Measurements from ENCODE around the gene KDM3A. TPM values are rescaled to one million over a fixed set of nuclear protein-coding genes. Genes with fewer than 3 reads are reported as not detected.
A peak's percentile ranks its signal among the peaks of the same experiment; 100 is the strongest.

KDM3A gene
- total RNA-seq, 3 donors from 2014 or later: 32.9 to 45.9 (median 36.5) TPM

- Mint-ChIP-seq H3K36me3 (ENCODE audit: insufficient read depth) (peaks cover 37% of the 10 kb centered on the region), H3K4me3 (peak overlapping the region; percentile 94), H3K4me1 (ENCODE audit: low read depth) (peaks cover 71% of the 10 kb centered on the region), H3K27me3 (ENCODE audit: low read depth) (no peaks in the 10 kb centered on the region), H3K9me3 (peaks cover 14% of the 10 kb centered on the region)
- DNase-seq (no peak), ATAC-seq (no peak)
These were observed 2.6 kb downstream of the KDM3A start for GRCh38 chr2:86443631-86444350.

- Mint-ChIP-seq H3K4me3 (no peak overlapping the region), H3K4me1 (ENCODE audit: low read depth) (peaks cover 83% of the 10 kb centered on the region), H3K9me3 (peaks cover 2% of the 10 kb centered on the region), H3K36me3 (ENCODE audit: insufficient read depth) (peaks cover 48% of the 10 kb centered on the region), H3K27me3 (ENCODE audit: low read depth) (no peaks in the 10 kb centered on the region)
- DNase-seq: no peak
- ATAC-seq: no peak
These were observed 4.3 kb downstream of the KDM3A start for GRCh38 chr2:86445436-86445835.

GRCh38 chr2:86446060-86446459 is 4.9 kb downstream of the KDM3A start:
- Mint-ChIP-seq H3K27me3 (ENCODE audit: low read depth) (no peaks in the 10 kb centered on the region), H3K4me1 (ENCODE audit: low read depth) (peaks cover 83% of the 10 kb centered on the region), H3K36me3 (ENCODE audit: insufficient read depth) (peaks cover 52% of the 10 kb centered on the region), H3K9me3 (no peaks in the 10 kb centered on the region), H3K4me3 (no peak overlapping the region)
- DNase-seq (no peak), ATAC-seq (no peak)

GRCh38 chr2:86453836-86454235 is 12.7 kb downstream of the KDM3A start:
- H3K36me3 Mint-ChIP-seq (ENCODE audit: insufficient read depth): peaks cover 65% of the 10 kb centered on the region
- no peaks in the 10 kb centered on the region for H3K9me3 Mint-ChIP-seq
- H3K4me1 Mint-ChIP-seq (ENCODE audit: low read depth): peaks cover 22% of the 10 kb centered on the region
- no peak for ATAC-seq
- DNase-seq: no peak
- H3K27me3 Mint-ChIP-seq (ENCODE audit: low read depth): no peaks in the 10 kb centered on the region
- no peak overlapping the region for H3K4me3 Mint-ChIP-seq

GRCh38 chr2:86454238-86454637 is 13.1 kb downstream of the KDM3A start:
- H3K4me1 Mint-ChIP-seq (ENCODE audit: low read depth): peaks cover 18% of the 10 kb centered on the region
- no peak overlapping the region for H3K4me3 Mint-ChIP-seq
- ATAC-seq (no peak), DNase-seq (no peak)
- H3K27me3 Mint-ChIP-seq (ENCODE audit: low read depth): no peaks in the 10 kb centered on the region
- peaks cover 65% of the 10 kb centered on the region for H3K36me3 Mint-ChIP-seq (ENCODE audit: insufficient read depth)
- H3K9me3 Mint-ChIP-seq: no peaks in the 10 kb centered on the region

- ATAC-seq (no peak), DNase-seq (no peak)
- H3K4me3 Mint-ChIP-seq: no peak overlapping the region
- H3K27me3 Mint-ChIP-seq (ENCODE audit: low read depth): no peaks in the 10 kb centered on the region
- no peaks in the 10 kb centered on the region for H3K9me3 Mint-ChIP-seq
- peaks cover 11% of the 10 kb centered on the region for H3K4me1 Mint-ChIP-seq (ENCODE audit: low read depth)
- peaks cover 65% of the 10 kb centered on the region for H3K36me3 Mint-ChIP-seq (ENCODE audit: insufficient read depth)
These were observed 14.0 kb downstream of the KDM3A start for GRCh38 chr2:86455181-86455580.

- Mint-ChIP-seq H3K27me3 (ENCODE audit: low read depth) (no peaks in the 10 kb centered on the region), H3K4me3 (no peak overlapping the region), H3K9me3 (no peaks in the 10 kb centered on the region), H3K36me3 (ENCODE audit: insufficient read depth) (peaks cover 73% of the 10 kb centered on the region), H3K4me1 (ENCODE audit: low read depth) (peaks cover 27% of the 10 kb centered on the region)
- DNase-seq (no peak), ATAC-seq (no peak)
These were observed 20.0 kb downstream of the KDM3A start for GRCh38 chr2:86461042-86461743.

GRCh38 chr2:86464652-86465051 is 23.5 kb downstream of the KDM3A start:
- ATAC-seq (peak in 1 of 2 donors; percentile 51), DNase-seq (no peak)
- no peak overlapping the region for H3K4me3 Mint-ChIP-seq
- H3K36me3 Mint-ChIP-seq (ENCODE audit: insufficient read depth): peaks cover 68% of the 10 kb centered on the region
- no peaks in the 10 kb centered on the region for H3K27me3 Mint-ChIP-seq (ENCODE audit: low read depth)
- H3K9me3 Mint-ChIP-seq: no peaks in the 10 kb centered on the region
- peaks cover 50% of the 10 kb centered on the region for H3K4me1 Mint-ChIP-seq (ENCODE audit: low read depth)

GRCh38 chr2:86466306-86466705 is 25.1 kb downstream of the KDM3A start:
- no peak overlapping the region for H3K4me3 Mint-ChIP-seq
- ATAC-seq: no peak
- no peak for DNase-seq
- peaks cover 56% of the 10 kb centered on the region for H3K4me1 Mint-ChIP-seq (ENCODE audit: low read depth)
- no peaks in the 10 kb centered on the region for H3K27me3 Mint-ChIP-seq (ENCODE audit: low read depth)
- no peaks in the 10 kb centered on the region for H3K9me3 Mint-ChIP-seq
- peaks cover 59% of the 10 kb centered on the region for H3K36me3 Mint-ChIP-seq (ENCODE audit: insufficient read depth)

- Mint-ChIP-seq H3K4me3 (peak overlapping the region; percentile 60), H3K4me1 (ENCODE audit: low read depth) (peaks cover 64% of the 10 kb centered on the region), H3K36me3 (ENCODE audit: insufficient read depth) (peaks cover 60% of the 10 kb centered on the region), H3K9me3 (no peaks in the 10 kb centered on the region), H3K27me3 (ENCODE audit: low read depth) (no peaks in the 10 kb centered on the region)
- ATAC-seq: peak; percentile 48
- DNase-seq: peak; percentile 11
These were observed 27.2 kb downstream of the KDM3A start for GRCh38 chr2:86468162-86469033.

GRCh38 chr2:86470890-86471289 is 29.7 kb downstream of the KDM3A start:
- ATAC-seq (no peak), DNase-seq (no peak)
- H3K4me3 Mint-ChIP-seq: no peak overlapping the region
- H3K36me3 Mint-ChIP-seq (ENCODE audit: insufficient read depth): peaks cover 58% of the 10 kb centered on the region
- H3K9me3 Mint-ChIP-seq: no peaks in the 10 kb centered on the region
- H3K27me3 Mint-ChIP-seq (ENCODE audit: low read depth): no peaks in the 10 kb centered on the region
- peaks cover 60% of the 10 kb centered on the region for H3K4me1 Mint-ChIP-seq (ENCODE audit: low read depth)

- no peaks in the 10 kb centered on the region for H3K27me3 Mint-ChIP-seq (ENCODE audit: low read depth)
- H3K36me3 Mint-ChIP-seq (ENCODE audit: insufficient read depth): peaks cover 56% of the 10 kb centered on the region
- DNase-seq (no peak), ATAC-seq (no peak)
- H3K4me3 Mint-ChIP-seq: no peak overlapping the region
- no peaks in the 10 kb centered on the region for H3K9me3 Mint-ChIP-seq
- peaks cover 57% of the 10 kb centered on the region for H3K4me1 Mint-ChIP-seq (ENCODE audit: low read depth)
These were observed 30.5 kb downstream of the KDM3A start for GRCh38 chr2:86471637-86472036.

GRCh38 chr2:86476092-86476491 is 34.9 kb downstream of the KDM3A start:
- ATAC-seq: no peak
- DNase-seq: no peak
- Mint-ChIP-seq H3K36me3 (ENCODE audit: insufficient read depth) (peaks cover 70% of the 10 kb centered on the region), H3K9me3 (no peaks in the 10 kb centered on the region), H3K4me1 (ENCODE audit: low read depth) (peaks cover 29% of the 10 kb centered on the region), H3K4me3 (no peak overlapping the region), H3K27me3 (ENCODE audit: low read depth) (no peaks in the 10 kb centered on the region)

GRCh38 chr2:86476918-86477317 is 35.7 kb downstream of the KDM3A start:
- ATAC-seq (no peak), DNase-seq (no peak)
- H3K9me3 Mint-ChIP-seq: no peaks in the 10 kb centered on the region
- H3K4me1 Mint-ChIP-seq (ENCODE audit: low read depth): peaks cover 30% of the 10 kb centered on the region
- H3K36me3 Mint-ChIP-seq (ENCODE audit: insufficient read depth): peaks cover 67% of the 10 kb centered on the region
- no peaks in the 10 kb centered on the region for H3K27me3 Mint-ChIP-seq (ENCODE audit: low read depth)
- no peak overlapping the region for H3K4me3 Mint-ChIP-seq

Measured in activated T-cell treated with anti-CD3 and anti-CD28 coated beads, Interleukin-2, amount 50 U/mL, for 4 hours (primary cell).